Stimulated activated CD4-positive, alpha-beta T cell treated with anti-CD3 and anti-CD28 coated beads, Interleukin-1b, Interleukin-23, amount 100 ng/mL, for 1 hour (primary cell): ENCODE results near the gene CCDC188.

ENCODE experiments used
- DNase-seq, 2 donors: peaks; one replicate each; pipeline ENCODE4 v3.0.0-alpha.2; 2020; ENCODE audit warnings: low read depth in 2 of 2

CCDC188 gene

DNA sequence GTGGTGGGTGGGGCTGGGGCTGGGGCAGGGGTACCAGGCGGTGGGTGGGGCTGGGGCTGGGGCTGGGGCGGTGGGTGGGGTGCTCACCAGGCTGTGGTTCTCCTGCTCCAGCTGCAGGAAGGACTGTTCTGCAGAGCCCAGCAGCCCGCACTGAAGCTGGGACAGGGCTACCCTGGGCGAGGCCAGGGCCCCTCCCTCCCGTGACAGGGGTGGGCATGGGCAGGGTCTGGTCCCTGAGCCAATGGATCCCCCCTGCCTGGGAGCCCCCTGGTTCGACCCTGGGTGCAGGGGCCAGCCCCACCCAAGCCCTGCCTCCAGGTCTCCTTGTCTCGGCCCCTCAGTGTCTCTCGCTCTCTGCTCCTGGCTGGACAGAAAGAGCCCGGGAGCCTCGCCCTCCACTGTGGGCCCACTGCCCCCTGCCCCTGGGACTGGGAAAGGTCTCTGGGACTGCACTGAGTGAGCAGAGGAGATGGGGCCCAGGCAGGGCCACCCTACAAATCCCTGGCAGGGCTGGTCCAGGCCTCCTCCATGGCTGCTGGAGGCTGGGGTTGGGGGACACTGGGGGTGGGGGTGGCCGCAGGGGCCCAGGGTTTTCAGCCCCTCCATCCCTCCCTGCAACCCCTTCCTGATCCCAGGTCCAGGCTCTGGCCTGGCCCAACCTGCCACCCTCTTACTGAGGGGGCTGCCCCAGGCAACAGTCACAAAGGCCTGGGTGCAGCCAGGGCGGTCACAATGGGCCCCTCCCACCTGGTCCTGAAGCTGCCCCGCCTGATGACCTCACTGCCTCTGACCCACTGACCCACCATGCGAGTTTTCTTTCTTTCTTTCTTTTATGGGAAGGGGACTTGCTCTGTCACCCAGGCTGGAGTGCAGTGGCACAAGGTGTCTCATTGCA lies at the start of gene CCDC188:
CCDC188 (minus strand) TSS at position 675 of the 895 bp plus-strand sequence; CDS start at position 606, 69 bp downstream.
- no peak for DNase-seq

DNA sequence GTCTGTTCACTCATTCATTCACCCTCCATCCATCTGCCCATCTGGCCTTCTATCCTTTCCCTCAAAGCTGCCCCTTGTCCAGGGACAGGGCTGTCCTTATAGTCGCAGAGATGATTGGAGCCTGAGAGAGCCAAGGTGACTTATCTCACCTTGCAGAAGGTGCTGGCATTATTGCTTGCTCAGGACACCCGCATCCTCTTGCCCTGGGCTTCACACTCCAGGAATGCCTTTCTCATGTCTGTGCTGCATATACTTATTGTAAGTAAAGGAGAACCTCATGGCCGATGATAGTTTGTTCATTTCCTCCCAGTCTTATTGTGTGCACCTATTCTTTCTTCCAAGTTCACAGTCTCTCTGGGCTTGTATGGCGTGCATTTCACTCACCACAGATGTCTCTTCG lies 49.1 kb upstream of the CCDC188 start:
- DNase-seq, result no peak

DNA sequence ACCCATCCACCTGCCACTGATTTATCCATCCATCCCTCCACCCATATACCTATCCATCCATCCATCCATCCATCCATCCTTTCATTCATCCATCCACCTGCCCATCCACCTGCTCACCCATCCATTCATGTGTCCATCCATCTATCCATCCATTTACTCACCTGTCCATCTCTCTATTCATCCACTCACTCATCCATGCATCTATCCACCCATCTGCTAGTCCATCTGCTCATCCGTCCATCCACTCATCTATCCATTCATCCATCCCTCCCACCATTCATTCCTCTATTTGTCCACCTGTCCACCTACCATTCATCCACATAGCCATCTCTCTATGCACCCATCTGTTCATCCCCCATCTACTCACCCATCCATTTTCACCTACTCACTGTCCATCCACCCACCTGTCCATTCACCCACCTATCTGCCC lies 48.6 kb upstream of the CCDC188 start:
- no peak for DNase-seq

DNA sequence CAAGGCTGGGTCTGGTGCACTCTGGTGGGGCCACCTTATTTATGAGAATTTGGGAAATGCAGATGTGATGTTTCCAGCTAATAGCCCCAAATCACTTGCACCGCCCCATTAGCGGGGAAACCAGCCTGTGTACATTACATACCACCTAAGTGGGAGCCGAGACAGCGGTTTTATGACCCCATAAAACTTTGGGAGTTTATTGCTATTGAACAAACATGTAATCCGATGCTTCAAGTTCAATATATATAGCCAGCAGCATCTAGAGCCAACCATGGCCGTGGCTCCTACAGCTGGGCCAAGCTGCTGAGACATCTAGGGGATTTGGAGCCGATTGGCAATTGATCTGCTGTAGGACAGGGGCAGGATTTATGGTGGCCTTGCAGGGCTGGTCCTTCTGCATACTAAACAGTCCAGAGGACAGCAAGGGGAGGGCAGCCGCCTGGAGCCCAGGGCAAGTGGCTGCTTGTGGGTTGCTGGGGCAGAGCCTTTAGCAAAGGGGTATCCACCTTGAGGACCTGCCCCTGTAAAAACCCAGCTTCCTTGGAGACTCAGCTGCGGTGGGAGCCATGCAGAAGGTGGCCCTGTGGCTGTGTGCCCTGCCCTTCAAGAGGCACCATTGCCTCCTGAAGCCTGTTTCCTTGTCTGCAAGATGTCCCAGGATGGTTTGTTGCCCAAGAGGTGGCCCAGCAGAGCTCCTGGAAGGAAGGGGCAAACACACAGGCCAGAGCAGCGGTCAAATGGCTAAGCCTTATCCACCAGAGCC lies 47.9 kb upstream of the CCDC188 start:
- DNase-seq, result no peak

DNA sequence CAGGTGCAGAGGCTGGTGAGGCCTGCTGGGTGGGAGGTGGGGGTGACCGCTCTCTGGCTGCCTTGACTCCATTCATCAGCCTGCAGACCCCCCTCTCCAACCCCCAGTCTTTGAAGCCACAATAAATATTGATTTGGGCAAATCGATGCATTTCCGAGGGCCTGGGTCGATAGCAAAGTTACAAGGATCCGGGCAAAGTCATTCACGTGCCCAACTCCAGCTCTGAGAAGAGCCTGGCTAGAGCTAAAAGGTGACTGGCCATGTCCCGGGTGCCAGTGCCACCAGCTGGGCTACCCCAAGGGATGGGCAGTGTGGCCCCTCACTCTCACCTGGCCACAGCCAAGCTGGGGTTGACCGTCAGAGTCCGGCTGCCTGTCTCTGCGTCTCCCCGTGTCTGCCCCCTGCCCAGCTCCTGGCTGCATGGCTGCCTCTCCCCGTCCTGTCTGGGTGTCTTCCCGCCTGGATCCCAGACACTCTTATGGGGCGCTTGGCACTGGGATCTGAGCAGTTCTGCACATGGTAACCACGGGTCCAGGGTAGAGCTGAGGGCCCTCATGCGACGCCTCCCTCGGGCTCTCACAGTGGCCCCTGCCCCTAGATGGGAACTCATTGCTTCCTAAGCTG lies 46.7 kb upstream of the CCDC188 start:
- no peak for DNase-seq

DNA sequence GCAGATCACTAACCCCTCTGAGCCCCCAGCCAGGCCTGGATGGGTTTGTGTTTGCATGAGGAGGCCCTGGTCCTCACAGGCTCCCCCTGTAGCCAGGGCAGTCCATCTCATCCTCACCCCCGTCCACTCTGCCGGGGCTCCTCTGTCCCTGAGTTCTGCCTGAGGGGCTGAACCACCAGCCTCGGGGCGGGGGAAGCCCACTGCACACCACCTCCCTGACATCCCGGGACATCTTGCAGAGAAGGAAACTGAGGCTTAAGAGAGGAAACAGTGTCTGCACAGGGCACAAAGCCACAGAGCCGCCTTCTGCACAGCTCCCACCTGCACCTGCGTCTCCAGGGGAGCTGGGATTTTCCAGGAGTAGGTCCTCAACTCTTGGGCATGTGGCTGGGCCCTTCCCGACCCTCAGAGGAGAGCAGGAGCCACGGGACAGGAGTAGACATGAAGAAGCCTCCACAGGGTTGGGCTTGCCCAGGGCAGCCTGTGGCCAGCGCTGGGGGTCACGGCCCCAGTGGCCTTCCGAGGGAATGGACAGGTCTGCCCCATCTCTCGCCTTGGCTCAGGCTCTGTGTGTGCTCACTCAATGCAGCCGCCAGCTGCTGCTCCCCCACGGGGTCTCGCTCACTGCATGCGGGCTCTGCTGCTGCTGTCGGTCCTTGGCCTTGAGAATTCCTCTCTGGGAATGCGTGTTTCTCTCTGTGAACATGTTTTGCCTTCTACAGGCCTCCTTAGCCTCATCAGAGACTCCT lies 45.4 kb upstream of the CCDC188 start:
- DNase-seq, result no peak

DNA sequence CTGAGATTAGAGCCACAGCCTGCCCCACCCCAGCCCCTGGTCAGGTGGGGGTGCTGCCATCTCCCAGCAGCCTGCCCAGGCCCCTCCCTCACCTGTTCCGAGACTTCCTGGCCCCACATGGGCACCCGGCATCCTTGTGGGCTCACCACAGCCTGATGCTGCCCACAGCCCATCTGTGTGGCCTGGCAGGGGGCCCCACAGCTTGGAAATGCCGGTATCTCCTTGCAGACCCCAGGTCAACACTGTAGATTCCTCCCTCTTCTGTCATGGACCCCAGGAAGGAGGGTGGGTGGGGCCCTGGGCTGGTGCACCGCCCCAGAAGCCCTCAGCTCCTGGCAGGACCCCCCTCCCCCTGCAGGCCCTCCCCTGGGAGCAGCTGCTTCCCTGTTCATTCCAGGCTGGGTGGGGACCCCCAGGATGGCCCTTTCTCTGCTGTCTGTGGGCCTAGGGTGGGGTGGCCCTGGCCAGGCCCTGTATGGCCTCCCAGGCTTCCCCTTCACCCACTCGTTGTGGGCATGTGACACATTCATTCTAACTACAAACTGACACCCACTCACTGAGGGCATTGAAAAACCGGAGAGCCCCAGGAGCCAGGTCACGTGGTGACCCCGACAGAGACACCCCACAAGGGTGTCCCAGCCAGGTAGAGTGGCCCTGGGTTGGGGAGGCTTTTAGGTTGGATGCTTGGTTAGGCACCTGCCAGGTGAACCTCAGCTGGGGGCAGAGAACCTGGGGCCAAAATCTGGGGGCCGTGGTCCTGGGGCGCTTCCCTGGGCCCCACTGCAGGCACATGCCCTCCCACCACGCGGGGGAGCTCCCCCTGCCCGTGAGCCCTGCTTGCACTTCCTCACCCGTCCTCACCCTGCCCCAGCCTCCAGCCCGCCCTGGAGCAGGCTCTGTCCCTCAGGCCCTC lies 44.1 kb upstream of the CCDC188 start:
- no peak for DNase-seq

DNA sequence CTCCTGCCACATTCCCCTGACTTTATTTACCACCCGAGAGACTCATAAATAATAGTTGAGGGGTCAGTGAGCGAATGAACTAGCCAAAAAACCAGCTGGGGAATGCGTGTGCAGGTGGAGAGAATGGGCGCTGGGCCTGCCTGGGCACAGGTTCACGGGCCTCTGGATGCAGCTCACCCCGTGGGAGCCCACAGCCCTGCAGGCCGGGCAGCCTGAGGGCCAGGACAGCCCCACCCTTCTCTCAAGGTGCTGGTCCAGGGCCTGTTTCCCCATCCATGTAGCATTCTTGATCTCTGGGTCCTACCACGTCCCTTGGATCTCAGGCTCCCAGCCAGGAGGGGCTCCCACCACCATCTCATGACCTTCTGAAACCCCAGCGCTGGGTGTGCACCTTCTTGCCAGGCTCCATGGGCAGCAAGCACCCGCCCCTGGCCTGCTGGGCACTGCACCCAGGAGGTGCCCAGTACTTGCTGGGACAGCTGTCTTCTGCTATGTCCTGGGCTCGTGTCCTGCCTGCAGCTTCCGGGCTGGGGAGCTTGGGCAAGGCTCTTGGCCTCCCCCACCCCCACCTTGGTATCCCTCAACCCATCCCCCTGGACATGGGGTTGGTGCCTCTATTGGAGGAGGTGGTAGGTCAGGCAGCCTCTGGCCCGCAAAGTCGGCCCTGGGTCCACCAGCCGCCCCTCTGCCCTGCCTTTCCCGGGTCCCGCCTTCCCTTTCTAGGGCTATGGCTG lies 43.1 kb upstream of the CCDC188 start:
- no peak for DNase-seq

DNA sequence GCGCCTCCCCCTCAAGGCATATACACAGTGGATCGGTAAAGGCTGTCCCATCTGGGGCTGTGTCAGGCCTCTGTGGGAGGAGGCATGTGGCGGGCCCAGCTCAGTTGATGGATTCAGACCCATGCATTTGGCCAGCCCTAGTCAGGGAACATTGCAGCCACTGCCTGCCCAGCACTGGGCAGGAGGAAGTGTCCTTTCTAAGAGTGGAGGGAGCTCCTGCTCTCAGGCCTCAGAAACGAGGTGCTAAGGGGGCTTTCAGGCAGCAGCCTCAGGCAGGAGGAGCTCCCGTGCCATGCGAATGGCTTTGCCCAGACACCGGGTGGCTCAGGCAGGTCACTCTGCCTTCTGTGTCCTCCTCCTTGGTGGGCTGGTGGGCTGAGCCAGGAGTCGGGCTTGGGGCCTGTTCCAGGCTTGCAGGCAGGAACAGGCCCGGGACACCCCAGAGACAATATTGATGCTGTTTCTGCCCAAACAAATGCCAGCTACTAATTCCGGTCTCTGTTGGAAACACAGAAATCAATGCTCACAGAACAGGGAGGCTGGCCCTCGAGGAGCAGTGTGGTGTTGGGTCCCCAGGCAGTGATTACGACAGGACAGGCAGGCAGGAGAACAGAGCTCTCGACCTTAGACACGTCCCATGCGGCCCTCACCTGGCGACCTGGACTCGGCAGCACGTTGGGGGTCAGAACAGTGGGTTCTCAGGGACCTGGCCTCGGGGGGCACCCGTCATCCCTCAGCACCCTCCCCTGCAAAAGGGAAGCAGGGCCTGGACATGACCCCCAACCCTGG lies 42.3 kb upstream of the CCDC188 start:
- DNase-seq, result no peak

DNA sequence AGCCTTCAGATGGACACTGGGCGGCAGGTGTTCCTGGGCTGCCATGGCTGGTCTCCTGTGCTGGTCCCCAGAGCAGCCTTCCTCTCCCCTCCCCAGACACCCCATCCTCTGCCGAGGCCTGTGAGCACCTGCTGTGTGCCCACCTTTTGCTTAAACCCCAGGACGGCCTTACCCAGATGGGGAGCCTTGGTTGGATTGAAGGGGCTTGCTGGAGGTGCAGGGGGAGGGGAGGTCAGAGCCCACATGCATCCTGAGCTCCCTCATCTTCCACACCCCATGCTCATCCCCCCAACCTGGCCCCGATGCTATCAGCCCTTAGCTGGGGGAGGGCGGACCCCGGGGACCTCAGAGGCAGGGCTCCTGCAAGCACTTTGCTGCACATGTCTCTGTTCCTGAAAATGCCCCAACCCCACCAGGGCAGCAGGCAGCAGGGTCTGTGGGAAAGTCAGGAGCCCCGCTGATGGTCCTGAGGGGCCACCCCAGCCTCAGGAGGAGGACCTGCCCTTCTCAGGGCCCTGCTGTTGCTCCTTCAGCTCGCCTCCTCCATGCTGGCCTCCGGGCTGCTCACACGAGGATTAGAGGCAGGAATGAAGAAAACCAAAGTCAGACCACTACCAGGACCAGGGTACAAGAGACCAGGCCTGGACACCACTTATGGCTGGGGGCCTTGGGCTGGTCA lies 41.6 kb upstream of the CCDC188 start:
- no peak for DNase-seq

DNA sequence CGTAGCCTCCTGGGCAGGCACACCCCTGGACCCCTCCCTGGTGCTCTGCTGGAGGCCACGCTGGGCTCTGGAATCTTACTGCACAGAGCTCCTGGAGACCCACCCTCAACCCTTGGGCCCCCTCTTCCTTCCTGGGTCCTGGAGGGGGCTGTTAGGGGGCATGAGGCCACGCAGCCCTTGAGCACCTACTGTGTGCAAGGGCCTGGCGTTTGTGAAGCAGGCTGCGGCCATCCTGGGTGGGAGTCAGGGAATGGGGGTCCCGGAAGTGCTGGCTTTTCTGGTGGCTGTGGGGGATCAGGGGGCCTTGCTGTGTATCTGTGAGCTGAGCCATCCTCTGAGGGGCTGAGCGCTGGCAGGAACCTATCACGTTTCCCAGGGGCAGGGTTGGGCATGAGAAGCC lies 40.9 kb upstream of the CCDC188 start:
- no peak for DNase-seq

DNA sequence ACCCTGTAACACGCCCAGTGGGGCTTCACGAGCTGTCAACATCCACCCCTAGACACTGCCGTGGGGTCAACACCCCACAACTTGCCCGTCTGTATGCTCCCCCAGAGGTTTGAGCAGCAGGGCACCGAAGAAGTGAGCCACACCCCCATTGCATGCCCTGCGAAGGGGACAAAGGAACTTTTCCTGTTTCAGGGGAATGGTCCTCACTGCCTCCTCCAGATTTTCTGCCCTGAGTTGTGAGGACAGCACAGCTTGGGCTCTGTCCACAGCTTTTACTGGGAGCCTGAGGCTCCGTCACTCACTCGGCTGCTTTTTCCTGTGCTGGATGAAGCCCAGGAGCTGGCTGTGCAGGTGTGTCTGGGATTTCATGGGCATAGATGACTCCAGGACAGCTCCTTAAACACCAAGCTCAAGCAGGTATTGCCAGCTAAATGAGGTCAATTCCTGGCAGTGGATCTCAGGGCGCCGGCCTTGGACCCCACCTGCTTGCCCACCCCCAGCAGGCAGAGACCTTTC lies 40.2 kb upstream of the CCDC188 start:
- DNase-seq, result no peak

DNA sequence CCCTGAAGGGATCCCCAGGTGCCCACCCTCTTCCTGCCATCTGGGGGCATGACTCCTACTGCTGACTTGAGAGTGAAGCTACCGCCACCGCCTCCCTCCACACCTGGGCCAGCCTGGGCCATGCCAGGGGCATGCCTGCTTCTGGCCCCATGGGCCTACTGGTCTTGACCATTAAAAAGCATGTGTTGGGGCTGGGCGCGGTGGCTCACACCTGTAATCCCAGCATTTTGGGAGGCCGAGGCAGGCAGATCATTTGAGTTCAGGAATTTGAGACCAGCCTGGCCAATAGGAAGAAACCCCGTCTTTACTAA lies 37.7 kb upstream of the CCDC188 start:
- no peak for DNase-seq

DNA sequence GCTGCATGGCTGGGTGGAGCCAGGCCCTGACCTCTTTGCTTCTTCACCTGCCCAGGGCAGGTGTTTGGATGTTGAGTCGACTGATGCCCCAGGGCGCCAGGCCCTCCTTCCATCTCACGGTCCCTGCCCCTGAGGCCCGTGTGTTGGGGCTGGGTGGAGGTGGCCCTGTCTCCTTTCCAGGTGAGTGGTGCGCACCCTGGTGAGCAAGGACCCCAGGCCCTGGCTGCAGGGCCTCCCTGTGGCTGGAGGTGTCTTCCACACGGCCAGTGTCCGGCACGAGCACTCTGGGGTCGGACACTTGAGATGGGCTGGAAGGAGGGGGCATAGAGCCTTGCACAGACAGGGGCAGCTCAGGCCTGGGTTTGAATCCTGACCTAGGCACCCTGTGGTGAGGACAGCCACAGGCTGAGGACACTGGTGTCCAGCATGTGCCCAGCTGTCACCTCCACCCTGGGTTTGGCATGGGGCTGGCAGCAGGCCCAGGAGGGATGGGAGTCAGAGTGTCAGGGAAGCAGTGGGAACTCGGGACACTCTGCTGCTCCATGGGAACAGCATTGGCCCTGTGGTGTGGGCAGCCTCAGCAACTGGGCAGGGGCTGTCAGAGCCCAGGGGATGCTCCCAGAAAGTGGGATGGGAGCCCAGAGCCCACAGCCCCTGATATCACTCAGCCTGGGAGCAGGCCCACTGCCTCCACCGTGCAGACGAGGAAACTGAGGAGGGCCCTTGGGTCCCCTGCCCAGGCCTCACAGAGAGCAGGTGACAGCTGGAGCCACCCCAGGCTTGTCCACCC lies 37.1 kb upstream of the CCDC188 start:
- DNase-seq, result no peak

DNA sequence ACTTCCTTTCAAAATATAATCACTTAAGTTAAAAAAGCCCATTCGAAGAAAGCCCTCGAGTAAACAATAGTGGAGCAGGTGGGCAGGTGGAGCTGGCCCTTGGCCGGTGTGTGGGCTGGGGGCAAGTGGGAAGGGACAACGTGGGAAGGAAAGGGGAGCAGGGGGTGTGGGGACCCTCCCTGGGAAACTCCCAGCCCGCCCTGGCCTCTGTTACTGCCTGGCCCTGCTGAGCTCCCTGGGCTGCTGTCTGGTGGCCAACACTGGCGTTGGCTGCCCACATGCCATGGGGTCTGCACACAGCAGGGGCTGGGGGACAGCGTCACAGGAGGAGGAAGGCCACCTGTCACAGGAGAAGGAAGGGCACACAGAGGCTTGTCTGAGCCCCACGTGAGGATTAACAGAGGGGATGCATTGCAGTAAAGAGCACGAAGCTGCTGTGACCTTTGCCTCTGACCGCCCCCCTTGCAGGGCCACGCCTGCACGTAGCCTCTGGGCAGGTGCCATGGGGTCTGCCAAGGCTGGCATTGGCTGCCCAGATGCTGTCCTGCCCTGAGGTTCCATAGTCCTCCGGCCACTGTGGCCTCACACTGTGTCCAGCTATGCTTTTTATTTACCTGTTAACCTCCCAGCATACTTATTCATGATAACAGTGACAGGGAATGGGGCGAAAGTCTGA lies 36.2 kb upstream of the CCDC188 start:
- no peak for DNase-seq

DNA sequence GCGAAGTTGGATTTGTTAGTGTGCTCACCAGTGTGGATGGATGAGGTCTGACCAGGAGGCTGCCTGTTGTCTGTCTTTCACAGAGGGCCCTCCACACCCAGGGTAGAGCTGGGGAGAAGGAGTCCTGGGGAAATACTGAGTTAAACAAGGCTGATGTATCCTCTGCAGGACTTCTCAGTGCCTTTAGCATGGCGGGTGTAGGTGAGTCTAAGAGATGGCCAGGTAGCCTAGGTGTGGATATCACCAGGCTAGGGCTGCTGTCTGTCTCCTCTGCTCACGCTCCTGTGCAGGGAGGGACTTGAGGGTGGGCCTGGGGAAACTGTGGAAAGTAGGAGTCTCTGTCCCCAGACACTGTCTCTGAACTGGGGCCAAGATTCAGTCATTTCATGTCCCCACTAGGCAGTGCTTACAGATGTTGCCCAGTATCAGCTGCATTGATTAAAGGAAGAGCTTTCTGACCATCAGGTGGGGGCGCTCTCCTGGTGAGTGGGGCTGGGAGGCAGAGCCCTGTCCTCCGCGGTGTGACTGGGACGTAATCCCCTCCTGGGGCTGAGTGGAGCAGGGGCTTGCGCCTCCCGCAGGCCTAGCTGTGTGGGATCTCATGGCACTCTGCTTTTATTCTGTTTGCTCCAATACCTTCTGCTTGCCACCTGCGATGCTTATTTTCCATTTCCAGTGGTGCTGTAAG lies 35.5 kb upstream of the CCDC188 start:
- DNase-seq, result no peak

DNA sequence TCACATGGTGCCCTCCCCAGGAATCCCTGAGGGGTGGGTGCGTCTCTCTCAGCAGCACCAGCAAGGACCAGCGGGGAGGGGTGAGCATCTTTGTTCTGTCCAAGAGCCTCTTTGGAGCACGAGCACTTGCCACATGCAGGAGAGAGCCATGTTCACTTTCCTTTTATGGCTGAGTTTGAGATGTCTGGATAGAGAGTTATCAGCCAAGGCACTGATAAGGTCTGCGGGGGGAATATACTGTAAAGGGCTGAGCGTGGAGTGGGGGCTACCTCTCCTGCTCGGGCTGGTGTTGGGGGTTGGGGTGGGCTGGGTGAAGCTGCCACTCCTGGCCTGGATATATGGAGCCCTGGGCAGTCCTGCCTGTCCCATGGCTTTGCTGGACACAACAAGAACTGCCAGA lies 34.9 kb upstream of the CCDC188 start:
- no peak for DNase-seq
